Iris pigment epithelial cell (primary cell): ENCODE data around the gene SLC12A7.

Experiments used
- DNase-seq: peaks from one replicate; pipeline ENCODE4 v3.0.0-alpha.2; 2011; ENCODE audit warnings: low read depth

Gene SLC12A7

DNA sequence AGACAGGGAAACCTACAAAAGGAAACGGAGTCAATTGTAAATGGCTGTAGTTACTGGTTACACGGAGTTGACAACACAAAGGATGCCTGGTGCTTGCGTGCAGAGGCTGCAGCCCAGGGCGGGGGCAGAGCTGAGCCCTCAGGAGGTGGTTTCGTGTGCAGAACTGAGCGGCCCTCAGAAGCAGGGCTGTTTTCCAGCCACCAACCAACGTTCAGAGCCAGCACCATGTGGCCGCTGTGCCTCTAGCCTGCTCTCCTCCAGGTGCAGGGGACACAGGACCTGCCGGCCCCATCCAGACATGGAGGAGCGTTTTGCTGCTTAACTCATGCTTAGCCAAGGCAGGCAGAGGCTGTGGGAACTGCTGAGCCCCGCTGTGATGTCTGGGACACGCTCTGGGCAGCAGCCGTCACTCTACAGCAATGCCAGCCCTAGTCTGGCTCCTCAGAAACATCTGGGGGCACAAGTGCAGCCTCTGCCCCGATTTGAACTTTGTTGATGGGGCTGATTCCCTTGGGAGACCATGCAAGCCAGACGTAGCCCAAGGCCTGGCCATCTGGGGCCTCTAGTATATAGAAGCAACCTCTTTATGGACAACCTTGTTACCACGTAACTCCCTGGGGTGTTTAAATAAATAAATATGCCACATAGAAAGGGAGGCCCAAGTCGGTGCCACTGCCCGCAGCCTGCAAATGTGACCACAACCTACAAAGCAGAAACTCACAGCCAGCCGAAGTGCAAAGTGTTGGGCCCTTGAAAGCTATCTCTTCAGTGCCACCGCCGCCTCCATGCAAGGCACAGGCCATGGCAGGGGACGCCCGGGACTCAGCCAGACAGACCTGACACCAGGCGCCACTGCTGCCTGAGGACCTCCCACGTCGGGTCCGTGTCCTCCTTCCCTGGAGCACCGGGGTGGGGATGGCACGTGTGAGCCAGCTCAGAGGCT is 61.2 kb downstream of the SLC12A7 start:
- DNase-seq: no peak

DNA sequence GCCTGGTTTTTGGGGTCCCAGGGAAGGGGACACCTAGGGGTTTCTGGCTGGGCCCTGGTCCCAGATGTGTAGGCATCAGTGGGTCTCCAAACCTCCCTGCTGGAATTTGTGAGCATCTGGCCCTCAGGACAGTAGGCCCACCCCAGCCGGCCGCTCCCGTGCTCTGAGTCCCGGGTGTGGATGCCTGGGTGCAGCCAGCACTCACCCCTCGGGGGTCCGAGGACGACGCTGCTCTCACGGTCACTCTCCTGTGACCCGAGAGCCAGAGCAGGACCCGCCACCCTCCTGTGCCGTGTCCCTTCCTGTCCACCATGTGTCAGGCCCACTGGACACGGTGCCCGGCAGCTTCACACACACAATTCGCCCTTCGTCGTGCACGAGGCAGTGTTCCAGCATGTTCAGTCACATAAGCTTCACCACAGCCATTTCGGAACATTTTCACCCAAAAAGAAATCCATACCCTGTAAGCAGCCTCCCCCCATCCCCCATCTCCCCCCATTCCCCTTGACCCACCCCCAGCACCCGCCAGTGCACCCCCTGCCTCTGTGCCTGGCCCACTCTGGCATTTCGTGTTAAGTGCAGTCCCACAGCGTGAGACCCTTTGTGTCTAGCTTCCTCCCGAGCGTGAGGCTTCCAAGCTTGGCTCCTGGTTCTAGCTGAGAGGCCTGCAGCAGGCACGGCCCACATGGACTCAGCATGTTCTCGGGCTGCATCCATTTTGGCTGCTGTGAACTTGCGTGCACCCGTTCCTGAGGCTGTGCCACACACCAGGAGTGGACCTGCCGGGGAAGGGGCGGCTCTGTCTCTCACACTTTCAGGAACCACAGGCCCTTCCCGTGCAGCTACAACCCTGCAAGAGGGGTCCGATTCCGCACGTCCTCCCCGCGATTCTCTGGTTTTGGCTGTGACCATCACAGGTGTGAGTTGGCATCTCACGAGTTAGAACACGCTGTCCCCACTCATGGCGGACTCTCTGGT is 62.7 kb downstream of the SLC12A7 start:
- DNase-seq: no peak

DNA sequence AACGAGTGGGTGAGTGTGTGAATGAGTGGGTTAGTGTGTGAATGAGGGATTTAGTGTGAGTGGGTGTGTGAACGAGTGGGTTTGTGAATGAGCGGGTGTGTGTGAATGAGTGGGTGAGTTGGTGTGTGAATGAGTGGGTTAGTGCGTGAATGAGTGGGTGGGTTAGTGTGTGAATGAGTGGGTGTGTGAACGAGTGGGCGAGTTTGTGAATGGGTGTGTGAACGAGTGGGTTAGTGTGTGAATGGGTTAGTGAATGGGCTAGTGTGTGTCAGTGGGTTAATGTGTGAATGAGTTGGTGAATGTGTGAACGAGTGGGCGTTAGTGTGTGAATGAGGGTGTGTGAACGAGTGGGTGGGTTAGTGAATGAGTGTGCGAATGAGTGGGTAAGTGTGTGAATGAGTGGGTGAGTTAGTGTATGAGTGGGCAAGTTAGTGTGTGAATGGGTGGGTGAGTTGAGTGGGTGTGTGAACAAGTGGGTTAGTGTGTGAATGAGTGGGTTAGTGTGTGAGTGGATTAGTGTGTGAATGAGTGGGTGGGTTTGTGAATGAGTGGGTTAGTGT is 63.6 kb downstream of the SLC12A7 start:
- no peak for DNase-seq

DNA sequence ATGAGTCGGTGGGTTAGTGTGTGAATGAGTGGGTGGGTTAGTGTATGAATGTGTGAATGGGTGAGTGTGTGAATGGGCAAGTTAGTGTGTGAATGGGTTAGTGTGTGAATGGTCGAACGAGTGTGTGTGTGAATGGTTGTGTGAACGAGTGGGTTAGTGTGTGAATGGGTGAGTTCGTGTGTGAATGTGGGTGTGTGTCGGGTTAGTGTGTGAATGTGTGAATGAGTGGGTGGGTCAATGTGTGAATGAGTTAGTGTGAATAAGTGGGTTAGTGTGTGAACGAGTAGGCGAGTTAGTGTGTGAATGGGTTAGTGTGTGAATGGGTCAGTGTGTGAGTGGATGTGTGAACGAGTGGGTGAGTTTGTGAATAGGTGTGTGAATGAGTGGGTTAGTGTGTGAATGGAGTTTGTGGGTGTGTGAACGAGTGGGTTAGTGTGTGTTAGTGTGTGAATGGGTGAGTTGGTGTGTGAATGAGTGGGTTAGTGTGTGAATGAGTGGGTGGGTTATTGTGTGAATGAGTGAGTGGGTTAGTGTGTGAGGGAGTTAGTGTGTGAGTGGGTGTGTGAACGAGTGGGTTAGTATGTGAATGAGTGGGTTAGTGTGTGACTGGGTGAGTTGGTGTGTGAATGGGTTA is 64.4 kb downstream of the SLC12A7 start:
- no peak for DNase-seq

DNA sequence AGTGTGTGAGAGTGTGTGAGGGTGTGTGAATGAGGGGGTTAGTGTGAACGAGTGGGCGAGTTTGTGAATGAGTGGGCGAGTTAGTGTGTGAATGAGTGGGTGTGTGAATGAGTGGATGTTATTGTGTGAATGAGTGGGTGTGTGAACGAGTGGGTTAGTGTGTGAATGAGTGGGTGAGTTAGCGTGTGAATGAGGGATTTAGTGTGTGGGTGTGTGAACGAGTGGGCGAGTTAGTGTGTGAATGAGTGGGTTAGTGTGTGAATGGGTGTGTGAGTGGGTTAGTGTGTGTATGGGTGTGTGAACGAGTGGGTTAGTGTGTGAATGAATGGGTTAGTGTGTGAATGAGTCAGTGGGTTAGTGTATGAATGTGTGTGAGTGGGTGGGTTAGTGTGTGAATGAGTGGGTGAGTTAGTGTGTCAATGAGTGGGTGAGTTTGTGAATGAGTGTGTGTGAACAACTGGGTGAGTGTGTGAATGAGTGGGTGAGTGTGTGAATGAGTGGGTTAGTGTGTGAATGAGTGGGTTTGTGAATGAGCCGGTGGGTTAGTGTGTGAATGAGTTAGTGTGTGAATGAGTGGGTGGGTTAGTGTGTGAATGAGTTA is 65.8 kb downstream of the SLC12A7 start:
- DNase-seq: no peak

DNA sequence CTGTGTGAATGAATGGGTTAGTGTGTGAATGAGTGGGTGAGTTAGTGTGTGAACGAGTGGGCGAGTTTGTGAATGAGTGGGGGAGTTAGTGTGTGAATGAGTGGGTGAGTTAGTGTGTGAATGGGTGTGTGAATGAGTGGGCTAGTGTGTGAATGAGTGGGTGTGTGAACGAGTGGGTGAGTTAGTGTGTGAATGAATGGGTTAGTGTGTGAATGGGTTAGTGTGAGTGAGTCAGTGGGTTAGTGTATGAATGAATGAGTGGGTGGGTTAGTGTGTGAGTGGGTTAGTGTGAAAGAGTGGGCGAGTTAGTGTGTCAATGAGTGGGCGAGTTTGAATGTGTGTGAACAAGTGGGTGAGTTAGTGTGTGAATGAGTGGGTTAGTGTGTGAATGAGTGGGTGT is 67.7 kb downstream of the SLC12A7 start:
- no peak for DNase-seq

DNA sequence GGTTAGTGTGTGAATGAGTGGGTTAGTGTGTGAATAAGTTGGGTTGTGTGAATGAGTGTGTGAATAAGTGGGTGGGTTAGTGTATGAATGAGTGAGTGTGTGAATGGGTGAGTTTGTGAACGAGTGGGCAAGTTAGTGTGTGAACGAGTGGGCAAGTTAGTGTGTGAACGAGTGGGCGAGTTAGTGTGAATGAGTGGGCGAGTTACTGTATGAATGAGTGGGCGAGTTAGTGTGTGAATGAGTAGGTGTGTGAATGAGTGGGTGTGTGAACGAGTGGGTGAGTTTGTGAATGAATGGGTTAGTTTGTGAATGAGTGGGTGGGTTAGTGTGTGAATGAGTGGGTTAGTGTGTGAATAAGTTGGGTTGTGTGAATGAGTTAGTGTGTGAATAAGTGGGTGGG is 68.5 kb downstream of the SLC12A7 start:
- no peak for DNase-seq

DNA sequence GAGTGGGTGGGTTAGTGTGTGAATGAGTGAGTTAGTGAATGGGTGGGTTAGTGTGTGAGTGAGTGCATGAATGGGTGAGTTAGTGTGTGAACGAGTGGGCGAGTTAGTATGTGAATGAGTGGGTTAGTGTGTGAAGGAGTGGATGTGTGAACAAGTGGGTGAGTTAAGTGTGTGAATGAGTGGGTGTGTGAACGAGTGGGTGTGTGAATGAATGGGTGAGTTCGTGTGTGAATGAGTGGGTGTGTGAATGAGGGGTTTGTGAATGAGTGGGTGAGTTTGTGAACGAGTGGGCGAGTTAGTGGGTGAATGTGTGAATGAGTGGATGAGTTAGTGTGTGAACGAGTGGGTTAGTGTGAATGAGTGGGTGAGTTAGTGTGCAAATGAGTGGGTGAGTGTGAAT is 69.2 kb downstream of the SLC12A7 start:
- no peak for DNase-seq

DNA sequence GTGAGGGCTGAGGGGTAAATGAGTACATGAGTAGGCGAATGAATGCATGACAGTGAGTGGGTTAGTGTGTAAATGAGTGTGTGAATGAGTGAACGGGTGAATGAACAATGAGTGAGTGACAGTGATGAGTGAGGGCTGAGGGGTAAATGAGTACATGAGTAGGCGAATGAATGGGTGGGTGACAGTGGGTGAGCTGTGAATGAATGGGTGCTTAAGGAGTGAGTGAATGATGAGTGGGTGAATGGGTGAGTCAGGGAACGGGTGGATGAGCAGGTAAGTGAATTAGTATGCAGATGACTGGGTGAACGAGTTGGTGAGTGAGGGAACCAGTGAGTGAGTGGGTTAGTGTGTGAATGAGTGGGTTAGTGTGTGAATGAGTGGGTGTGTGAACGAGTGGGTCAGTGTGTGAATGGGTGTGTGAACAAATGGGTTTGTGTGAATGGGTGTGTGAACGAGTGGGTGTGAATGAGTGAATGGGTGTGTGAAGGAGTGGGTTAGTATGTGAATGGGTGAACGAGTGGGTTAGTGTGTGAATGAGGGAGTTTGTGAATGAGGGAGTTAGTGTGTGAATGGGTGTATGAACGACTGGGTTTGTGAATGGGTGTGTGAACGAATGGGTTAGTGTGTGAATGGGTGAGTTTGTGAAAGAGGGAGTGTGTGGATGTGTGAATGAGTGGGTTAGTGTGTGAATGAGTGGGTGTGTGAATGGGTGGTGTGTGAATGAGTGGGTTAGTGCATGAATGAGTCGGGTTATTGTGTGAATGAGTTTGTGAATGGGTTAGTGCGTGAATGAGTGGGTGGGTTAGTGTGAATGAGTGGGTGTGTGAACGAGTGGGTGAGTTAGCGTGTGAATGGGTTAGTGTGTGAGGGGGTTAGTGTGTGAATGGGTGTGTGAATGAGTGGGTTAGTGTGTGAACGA is 70.4 kb downstream of the SLC12A7 start:
- DNase-seq: no peak

DNA sequence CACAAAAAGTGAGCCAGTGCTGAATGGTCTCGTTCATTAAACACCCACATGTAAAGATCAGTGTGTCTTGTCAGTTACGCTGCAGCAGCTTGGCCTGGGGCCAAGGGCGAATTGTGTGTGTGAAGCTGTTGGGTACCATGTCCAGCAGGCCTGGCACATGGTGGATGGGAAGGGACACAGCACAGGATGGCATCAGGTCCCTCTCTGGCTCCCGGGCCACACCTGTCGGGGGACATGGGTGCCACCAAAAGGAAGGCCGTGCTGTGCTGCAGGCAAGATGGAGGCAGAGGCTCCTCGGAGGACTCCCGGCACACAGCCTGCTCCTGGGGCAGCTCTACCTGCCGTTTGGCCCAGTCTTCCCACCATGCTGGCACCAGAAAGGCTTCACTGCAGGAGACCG is 71.3 kb downstream of the SLC12A7 start:
- no peak for DNase-seq

DNA sequence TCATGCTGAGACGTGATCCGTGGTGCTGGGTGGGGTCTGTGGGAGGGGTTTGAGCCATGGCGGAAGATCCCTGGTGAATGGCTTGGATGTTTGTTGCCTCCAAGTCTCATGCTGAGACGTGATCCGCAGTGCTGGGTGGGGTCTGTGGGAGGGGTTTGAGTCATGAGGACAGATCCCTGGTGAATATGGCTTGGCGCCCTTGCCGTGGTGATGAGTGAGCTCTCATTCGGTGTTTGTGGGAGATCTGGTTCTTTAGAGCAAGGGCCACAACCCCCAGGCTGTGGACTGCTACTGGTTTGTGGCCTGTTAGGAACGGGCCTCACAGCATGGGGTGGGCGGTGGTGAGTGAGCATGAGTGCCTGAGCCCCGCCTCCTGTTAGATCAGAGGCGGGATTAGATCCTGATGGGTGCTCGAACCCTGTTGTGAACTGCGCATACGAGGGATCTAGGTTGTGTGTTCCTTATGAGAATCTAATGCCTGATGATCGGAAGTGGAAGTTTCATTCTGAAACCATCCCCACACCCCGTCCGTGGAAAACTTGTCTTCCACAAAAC is 72.1 kb downstream of the SLC12A7 start:
- DNase-seq: no peak

DNA sequence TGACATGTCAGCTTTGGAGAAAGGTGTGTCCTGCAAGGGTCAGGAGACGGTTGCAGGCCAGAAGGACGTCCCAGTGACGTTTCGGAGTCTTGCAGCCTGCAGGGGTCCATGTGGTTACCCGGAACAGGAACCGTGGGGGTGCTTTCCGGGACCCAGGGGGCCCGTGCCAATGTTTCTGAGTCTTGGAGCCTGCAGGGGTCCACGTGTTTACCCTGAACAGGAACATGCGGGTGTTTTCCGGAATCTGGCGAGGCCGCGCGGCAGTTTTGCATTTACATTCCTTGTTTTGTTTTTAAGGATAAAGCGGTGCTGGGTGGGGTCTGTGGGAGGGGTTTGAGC is 72.7 kb downstream of the SLC12A7 start:
- no peak for DNase-seq

DNA sequence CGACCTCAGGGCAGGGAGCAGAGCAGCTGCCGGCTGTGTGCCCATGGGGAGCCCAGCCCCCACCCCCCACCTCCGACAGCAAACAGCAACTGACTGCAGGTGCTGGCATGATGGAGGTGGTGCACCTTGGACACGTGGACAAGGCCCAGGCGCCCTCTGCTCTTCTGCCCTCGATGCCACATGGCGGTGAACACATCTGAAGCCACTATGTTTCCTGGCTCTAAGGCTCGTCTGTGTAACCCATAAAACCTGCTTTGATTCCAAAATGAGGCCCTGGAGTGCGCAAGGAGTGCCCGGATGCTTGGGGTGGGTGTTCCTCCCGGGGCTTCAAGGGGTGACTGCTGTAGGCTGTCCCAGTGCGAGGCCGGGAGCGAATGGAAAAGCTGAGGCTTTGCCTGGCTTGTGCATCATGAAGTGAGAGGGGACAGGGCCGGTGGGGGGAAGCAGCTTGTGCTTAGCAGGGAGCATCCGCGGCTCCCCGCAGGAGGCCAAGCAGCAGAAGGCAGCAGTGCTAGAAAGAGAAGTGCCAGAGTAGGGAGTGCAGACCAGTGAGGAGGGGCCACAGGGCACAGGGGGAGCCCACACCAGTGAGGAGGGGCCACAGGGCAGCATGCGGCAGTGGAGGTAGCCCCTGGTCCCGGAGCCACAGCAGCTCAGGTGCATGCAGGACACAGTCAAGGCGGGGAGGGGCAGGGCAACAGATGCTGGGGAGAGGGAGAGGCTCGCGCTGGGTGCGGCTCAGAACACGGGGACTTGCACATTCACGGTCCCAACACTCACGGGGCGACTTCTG is 73.2 kb downstream of the SLC12A7 start:
- DNase-seq: no peak

DNA sequence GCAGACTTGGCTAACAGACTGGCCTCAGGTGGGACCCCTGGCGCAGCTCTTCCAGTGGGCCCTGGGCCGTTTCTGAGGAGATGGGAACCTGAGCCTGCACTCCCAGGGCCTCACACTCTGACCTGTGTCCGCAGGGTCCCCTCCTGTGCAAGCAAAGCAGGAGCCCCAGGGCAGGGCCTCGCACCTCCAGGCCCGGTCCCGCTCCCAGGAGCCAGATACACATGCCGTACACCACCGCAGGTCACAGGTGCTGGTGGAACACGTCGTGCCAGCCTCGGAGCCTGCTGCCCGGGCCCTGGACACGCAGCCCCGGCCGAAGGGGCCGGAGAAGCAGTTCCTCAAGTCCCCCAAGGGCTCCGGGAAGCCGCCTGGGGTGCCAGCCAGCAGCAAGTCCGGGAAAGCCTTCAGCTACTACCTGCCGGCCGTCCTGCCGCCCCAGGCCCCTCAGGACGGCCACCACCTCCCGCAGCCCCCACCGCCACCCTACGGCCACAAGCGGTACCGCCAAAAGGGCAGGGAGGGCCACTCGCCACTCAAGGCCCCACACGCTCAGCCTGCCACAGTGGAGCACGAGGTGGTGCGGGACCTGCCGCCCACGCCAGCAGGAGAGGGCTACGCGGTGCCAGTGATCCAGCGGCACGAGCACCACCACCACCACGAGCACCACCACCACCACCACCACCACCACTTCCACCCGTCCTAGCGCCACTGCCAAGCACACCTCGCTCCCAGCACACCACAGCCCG is 74.0 kb downstream of the SLC12A7 start:
- DNase-seq: no peak

DNA sequence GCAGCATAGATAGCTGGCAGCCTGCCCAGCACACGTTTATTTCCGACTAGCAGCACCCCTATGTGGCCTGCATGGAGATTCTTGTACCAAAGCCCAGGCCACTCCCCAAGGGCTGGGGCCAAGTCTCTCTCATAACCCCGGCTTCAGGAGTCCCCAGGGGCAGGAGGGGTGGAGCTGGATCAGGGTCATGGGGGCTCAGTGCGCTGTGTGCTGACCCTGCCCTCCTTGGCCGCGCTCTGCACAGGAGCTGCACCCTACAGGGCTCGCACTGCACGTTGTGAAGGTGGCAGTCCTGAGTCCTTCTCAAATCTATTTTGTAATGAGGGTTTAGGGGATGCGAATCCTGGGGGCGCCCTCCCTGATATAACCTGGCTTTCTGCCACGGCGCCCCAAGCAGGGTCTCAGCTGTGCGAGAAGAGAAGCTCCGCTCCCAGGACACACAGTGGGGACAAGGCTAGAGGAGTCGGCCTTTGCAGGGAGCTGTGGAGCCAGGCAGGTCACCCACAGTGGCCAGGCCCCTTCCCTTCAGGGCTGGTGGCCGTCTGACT is 74.7 kb downstream of the SLC12A7 start:
- DNase-seq: no peak

DNA sequence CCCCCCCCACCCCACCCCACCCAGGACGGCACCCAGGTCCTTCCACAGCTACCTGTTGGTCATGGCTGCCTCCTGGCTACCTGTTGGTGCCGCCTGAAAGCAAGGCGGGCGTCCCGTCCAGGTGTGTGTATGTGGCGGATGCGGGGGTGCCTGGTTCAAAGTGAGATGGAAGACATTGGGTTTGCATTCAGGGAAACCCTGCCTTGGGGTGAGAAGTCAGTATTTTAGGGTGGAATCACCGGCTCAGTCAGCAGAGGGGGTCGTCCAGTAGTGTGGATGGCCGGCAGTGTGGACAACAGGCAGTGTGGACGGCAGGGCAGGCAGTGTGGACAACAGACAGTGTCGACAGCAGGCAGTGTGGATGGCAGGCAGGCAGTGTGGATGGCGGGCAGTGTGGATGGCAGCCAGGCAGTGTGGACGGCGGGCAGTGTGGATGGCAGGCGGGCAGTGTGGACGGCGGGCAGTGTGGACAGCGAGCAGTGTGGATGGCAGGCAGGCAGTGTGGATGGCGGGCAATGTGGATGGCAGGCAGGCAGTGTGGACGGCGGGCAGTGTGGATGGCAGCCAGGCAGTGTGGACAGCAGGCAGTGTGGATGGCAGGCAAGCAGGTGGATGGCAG is 75.2 kb downstream of the SLC12A7 start:
- DNase-seq: no peak

DNA sequence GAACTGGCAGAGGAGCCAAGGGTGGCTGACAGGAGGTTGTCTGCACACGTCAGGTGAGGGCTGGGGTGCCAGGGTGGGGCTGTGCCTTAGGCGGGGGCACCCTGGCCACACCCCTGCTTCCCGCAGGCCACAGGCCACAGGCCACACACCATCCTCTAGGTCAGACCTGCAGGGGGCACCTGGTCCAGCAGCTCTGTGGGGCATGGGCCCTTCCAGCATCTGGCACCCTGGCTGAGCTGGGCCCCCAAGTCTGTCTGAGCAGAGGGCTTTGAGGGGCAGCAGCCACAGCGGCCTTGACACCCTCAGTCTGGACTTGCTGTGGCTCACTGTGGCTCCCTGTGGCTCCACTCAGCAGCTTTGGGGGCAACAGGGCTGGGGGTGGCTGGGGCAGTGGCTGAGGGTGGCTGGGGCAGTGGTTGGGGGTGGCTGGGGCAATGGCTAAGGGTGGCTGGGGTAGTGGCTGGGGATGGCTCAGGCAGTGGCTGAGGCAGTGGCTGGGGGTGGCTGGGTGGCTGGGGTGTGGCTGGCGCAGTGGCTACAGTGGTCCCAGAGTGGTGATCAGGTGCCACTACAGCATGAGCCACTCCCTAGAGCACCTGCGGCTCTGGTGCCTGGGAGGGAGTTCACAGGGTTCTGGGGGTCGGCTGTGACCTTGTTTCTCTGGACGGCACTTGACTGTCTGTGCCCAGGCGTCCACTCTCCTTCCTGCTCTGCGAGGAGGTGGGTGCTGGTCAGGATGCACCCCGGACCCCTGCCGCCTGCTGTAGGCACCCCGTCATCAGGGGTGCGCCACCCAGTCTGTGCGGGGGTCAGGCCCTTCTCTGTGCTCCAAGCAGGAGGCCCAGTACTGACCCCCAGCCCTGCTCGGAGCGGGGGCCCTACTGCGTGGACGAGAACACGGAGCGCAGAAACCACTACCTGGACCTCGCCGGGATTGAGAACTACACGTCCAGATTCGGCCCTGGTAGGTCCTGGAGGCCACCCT is 76.2 kb downstream of the SLC12A7 start:
- no peak for DNase-seq
